Liver (tissue), 9 donors: ENCODE results near the gene OR5AR1. TPM values are rescaled to one million over a fixed set of nuclear protein-coding genes. Genes with fewer than 3 reads are reported as not detected.

Experiments
- DNase-seq: peaks from one replicate; pipeline ENCODE4 v3.0.0-alpha.2; 2017; ENCODE audit warnings: low spot score
- H3K27ac ChIP-seq, 2 donors: one replicate each; pipeline ENCODE4 v1.7.0; 2013; ENCODE audit warnings: inconsistent platforms in 2 of 2, low read length in 2 of 2, control low read depth in 1 of 2, low read depth in 1 of 2, mild to moderate bottlenecking in 1 of 2
- H3K27me3 ChIP-seq, 4 donors: one replicate each; pipeline versions ENCODE4 v1.6.1 to v1.7.0; 2013; ENCODE audit warnings: low read length in 3 of 4, inconsistent platforms in 1 of 4, mild to moderate bottlenecking in 1 of 4, moderate library complexity in 1 of 4; ENCODE audit not compliant: control insufficient read depth in 4 of 4, insufficient read depth in 4 of 4
- H3K36me3 ChIP-seq, 4 donors: one replicate each; pipeline versions ENCODE4 v1.6.1 to v1.7.0; 2013; ENCODE audit warnings: low read length in 3 of 4, mild to moderate bottlenecking in 3 of 4, low read depth in 1 of 4, moderate library complexity in 1 of 4; ENCODE audit not compliant: control insufficient read depth in 4 of 4, insufficient read depth in 3 of 4
- H3K4me1 ChIP-seq, 4 donors: one replicate each; pipeline versions ENCODE4 v1.6.1 to v1.7.0; 2013; ENCODE audit warnings: low read length in 3 of 4, mild to moderate bottlenecking in 3 of 4, moderate library complexity in 1 of 4; ENCODE audit not compliant: control insufficient read depth in 4 of 4, insufficient read depth in 4 of 4
- H3K4me3 ChIP-seq, 3 donors: one replicate each; pipeline versions ENCODE4 v1.6.1 to v1.7.0; 2013; ENCODE audit warnings: low read length in 3 of 3, control low read depth in 1 of 3, low read depth in 1 of 3, mild to moderate bottlenecking in 1 of 3
- H3K9ac ChIP-seq, 2 donors: one replicate each; pipeline ENCODE4 v1.7.0; 2013; ENCODE audit warnings: low read length in 2 of 2, mild to moderate bottlenecking in 2 of 2, moderate library complexity in 2 of 2, control low read depth in 1 of 2, low read depth in 1 of 2
- H3K9me3 ChIP-seq, 4 donors: one replicate each; pipeline versions ENCODE4 v1.6.1 to v1.7.0; 2013; ENCODE audit warnings: low read length in 3 of 4; ENCODE audit not compliant: control insufficient read depth in 4 of 4
- ATF3 ChIP-seq: IDR thresholded peaks from 2 replicates; pipeline ENCODE4 v1.6.1; 2016; ENCODE audit warnings: antibody characterized with exemption
- CTCF ChIP-seq: fragments of 150-350 bp; IDR thresholded peaks from 2 replicates; pipeline ENCODE4 v1.5.1; 2017; ENCODE audit warnings: improper control_type of control experiment, low read depth, low read length; ENCODE audit not compliant: missing input control
- EGR1 ChIP-seq, 2 donors: IDR thresholded peaks; 2 replicates each; pipeline ENCODE4 v1.6.1; 2016 to 2018; ENCODE audit warnings: antibody characterized with exemption in 2 of 2, low read depth in 2 of 2
- FOXA1 ChIP-seq: IDR thresholded peaks from 2 replicates; pipeline ENCODE4 v1.6.1; 2016; ENCODE audit warnings: antibody characterized with exemption
- GABPA ChIP-seq, 2 donors: IDR thresholded peaks in 1 of 2; conservative IDR thresholded peaks in 1 of 2; 2 replicates each; pipeline ENCODE4 v1.6.1; 2016; ENCODE audit warnings: antibody characterized with exemption in 2 of 2, mild to moderate bottlenecking in 1 of 2, moderate library complexity in 1 of 2
- HNF4G ChIP-seq: IDR thresholded peaks from 2 replicates; pipeline ENCODE4 v1.6.1; 2016; ENCODE audit warnings: antibody characterized with exemption
- JUND ChIP-seq, 2 donors: IDR thresholded peaks; 2 replicates each; pipeline ENCODE4 v1.6.1; 2016; ENCODE audit warnings: antibody characterized with exemption in 2 of 2
- MAX ChIP-seq: IDR thresholded peaks from 2 replicates; pipeline ENCODE4 v1.6.1; 2016; ENCODE audit warnings: antibody characterized with exemption
- NR2F2 ChIP-seq: IDR thresholded peaks from 2 replicates; pipeline ENCODE4 v1.6.1; 2016; ENCODE audit warnings: antibody characterized with exemption
- RAD21 ChIP-seq, 2 donors: IDR thresholded peaks; 2 replicates each; pipeline ENCODE4 v1.6.1; 2016; ENCODE audit warnings: antibody characterized with exemption in 2 of 2, mild to moderate bottlenecking in 2 of 2
- SP1 ChIP-seq: IDR thresholded peaks from 2 replicates; pipeline ENCODE4 v1.6.1; 2018; ENCODE audit warnings: antibody characterized with exemption, mild to moderate bottlenecking
- TAF1 ChIP-seq: conservative IDR thresholded peaks from 2 replicates; pipeline ENCODE4 v1.6.1; 2016; ENCODE audit warnings: antibody characterized with exemption, mild to moderate bottlenecking
- YY1 ChIP-seq: IDR thresholded peaks from 2 replicates; pipeline ENCODE4 v1.6.1; 2016; ENCODE audit warnings: antibody characterized with exemption, mild to moderate bottlenecking
- ZBTB33 ChIP-seq: IDR thresholded peaks from 2 replicates; pipeline ENCODE4 v1.6.1; 2016; ENCODE audit warnings: antibody characterized with exemption
- WGBS: extraction: QIAGEN DNeasy Blood & Tissue Kit; methylation state at CpG from one replicate; pipeline ENCODE4 v1.1.7; 2013; 5-methylcytosine and 5-hydroxymethylcytosine counted together
- polyA plus RNA-seq, 2 donors: library from polyadenylated mRNA; stranded (reverse) in 1 of 2; unstranded in 1 of 2; fragments of 200-250 nt in 1 of 2; fragments of >200 nt in 1 of 2; fragmentation: Nextera tagmentation in 1 of 2; extraction: Ambion mirVana in 1 of 2; gene quantifications; one replicate each; pipeline versions ENCODE4 v1.2.1 to v1.2.3, GENCODE V29; 2013 to 2015
- total RNA-seq, 2 donors: library from RNA; depleted of rRNA; stranded (reverse); fragments of >200 nt; gene quantifications; one replicate each; pipeline ENCODE4 v1.2.3, GENCODE V29; 2014
- donor health status: healthy.
- donor health status: healthy.
- donor health status: healthy.
- donor health status: healthy.
- donor health status: healthy.

The OR5AR1 gene
- total and polyA plus RNA-seq, 4 donors: not detected

- H3K9ac ChIP-seq: no peak overlapping the region
- no peak overlapping the region for H3K4me3 ChIP-seq
- H3K36me3 ChIP-seq: no peaks in the 10 kb centered on the region
- DNase-seq: no peak
- no peak overlapping the region for H3K27ac ChIP-seq
- H3K9me3 ChIP-seq: no peaks in the 10 kb centered on the region
- TF ChIP-seq EGR1 (IDR thresholded peaks at IDR 0.05; ENCODE audit: low read depth in 2 of 2): no peak
- no peak for TF ChIP-seq TAF1
- TF ChIP-seq HNF4G: no peak
- no peak for TF ChIP-seq JUND (IDR thresholded peaks at IDR 0.05)
- 65% methylated on average over 8 of the region's 8 CpGs for WGBS
- no peaks in the 10 kb centered on the region for H3K27me3 ChIP-seq
- no peaks in the 10 kb centered on the region for H3K4me1 ChIP-seq
These were observed 37.5 kb downstream of the OR5AR1 start for GRCh38 chr11:56700914-56701485.

- no peak overlapping the region for H3K9ac ChIP-seq
- TF ChIP-seq JUND (IDR thresholded peaks at IDR 0.05): no peak
- no peak for TF ChIP-seq ATF3
- no peak for TF ChIP-seq YY1
- TF ChIP-seq CTCF: no peak
- no peak for TF ChIP-seq GABPA (IDR thresholded peaks at IDR 0.05 in 1 of 2, conservative IDR thresholded peaks at IDR 0.05 in 1 of 2)
- DNase-seq: no peak
- H3K36me3 ChIP-seq: no peaks in the 10 kb centered on the region
- no peaks in the 10 kb centered on the region for H3K27me3 ChIP-seq
- H3K4me1 ChIP-seq: no peaks in the 10 kb centered on the region
- H3K9me3 ChIP-seq: no peaks in the 10 kb centered on the region
- H3K27ac ChIP-seq: no peak overlapping the region
- no peak overlapping the region for H3K4me3 ChIP-seq
- 43% methylated on average over 1 of the region's 1 CpG for WGBS
These were observed 42.4 kb downstream of the OR5AR1 start for GRCh38 chr11:56705784-56706396.

- no peaks in the 10 kb centered on the region for H3K9me3 ChIP-seq
- no peak overlapping the region for H3K27ac ChIP-seq
- no peaks in the 10 kb centered on the region for H3K36me3 ChIP-seq
- TF ChIP-seq NR2F2: no peak
- no peak for TF ChIP-seq GABPA (IDR thresholded peaks at IDR 0.05 in 1 of 2, conservative IDR thresholded peaks at IDR 0.05 in 1 of 2)
- no peak for TF ChIP-seq EGR1 (IDR thresholded peaks at IDR 0.05; ENCODE audit: low read depth in 2 of 2)
- no peak overlapping the region for H3K9ac ChIP-seq
- H3K27me3 ChIP-seq: no peaks in the 10 kb centered on the region
- no peak for DNase-seq
- H3K4me3 ChIP-seq: no peak overlapping the region
- 78% methylated on average over 2 of the region's 2 CpGs for WGBS
- H3K4me1 ChIP-seq: no peaks in the 10 kb centered on the region
These were observed 43.0 kb downstream of the OR5AR1 start for GRCh38 chr11:56706486-56706885.

- 56% methylated on average over 2 of the region's 2 CpGs for WGBS
- no peak overlapping the region for H3K9ac ChIP-seq
- TF ChIP-seq ZBTB33: no peak
- TF ChIP-seq ATF3: no peak
- TF ChIP-seq FOXA1: no peak
- no peak for TF ChIP-seq GABPA (IDR thresholded peaks at IDR 0.05 in 1 of 2, conservative IDR thresholded peaks at IDR 0.05 in 1 of 2)
- TF ChIP-seq SP1: no peak
- no peak for TF ChIP-seq CTCF
- TF ChIP-seq JUND (IDR thresholded peaks at IDR 0.05): no peak
- no peak for TF ChIP-seq RAD21 (IDR thresholded peaks at IDR 0.05)
- no peak for TF ChIP-seq HNF4G
- TF ChIP-seq MAX: no peak
- no peak for TF ChIP-seq NR2F2
These were observed 50.7 kb downstream of the OR5AR1 start for GRCh38 chr11:56714206-56714605.

More at GRCh38 chr11:56714206-56714605, 50.7 kb downstream of the OR5AR1 start:
- Histone ChIP-seq H3K9me3 (no peaks in the 10 kb centered on the region), H3K27me3 (no peaks in the 10 kb centered on the region), H3K4me3 (no peak overlapping the region), H3K4me1 (no peaks in the 10 kb centered on the region), H3K36me3 (no peaks in the 10 kb centered on the region), H3K27ac (no peak overlapping the region)
- DNase-seq: no peak
